Measurements from ENCODE around the gene NR1I2.

DNA sequence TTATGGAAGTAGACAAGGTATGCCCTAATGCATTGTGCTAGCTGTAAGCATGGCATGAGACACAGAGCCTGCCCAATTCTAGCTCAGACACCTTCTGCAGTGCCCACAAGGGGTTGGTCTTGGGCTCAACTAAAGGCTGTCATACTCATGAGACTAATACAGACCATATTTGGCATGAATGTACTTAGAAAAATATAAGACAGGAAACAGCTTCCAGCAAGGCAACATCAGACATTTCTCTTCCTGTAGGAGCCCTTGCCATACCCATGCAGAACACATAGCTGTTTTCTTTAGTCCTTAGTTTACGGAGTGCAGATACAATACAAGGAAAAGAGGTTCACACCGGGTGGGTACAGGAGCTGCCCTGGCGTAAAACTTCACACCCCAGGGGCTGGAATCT lies 30.5 kb upstream of the NR1I2 start:
- TF ChIP-seq, protein P1, sequence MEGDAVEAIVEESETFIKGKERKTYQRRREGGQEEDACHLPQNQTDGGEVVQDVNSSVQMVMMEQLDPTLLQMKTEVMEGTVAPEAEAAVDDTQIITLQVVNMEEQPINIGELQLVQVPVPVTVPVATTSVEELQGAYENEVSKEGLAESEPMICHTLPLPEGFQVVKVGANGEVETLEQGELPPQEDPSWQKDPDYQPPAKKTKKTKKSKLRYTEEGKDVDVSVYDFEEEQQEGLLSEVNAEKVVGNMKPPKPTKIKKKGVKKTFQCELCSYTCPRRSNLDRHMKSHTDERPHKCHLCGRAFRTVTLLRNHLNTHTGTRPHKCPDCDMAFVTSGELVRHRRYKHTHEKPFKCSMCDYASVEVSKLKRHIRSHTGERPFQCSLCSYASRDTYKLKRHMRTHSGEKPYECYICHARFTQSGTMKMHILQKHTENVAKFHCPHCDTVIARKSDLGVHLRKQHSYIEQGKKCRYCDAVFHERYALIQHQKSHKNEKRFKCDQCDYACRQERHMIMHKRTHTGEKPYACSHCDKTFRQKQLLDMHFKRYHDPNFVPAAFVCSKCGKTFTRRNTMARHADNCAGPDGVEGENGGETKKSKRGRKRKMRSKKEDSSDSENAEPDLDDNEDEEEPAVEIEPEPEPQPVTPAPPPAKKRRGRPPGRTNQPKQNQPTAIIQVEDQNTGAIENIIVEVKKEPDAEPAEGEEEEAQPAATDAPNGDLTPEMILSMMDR (IDR thresholded peaks at IDR 0.05) = no peak
- TF ChIP-seq POLR2A (IDR thresholded peaks at IDR 0.05) = no peak

Measured in uterus (tissue), 2 donors.